Activated naive CD8-positive, alpha-beta T cell treated with anti-CD3 and anti-CD28 coated beads for 36 hours (primary cell): ENCODE measurements around the gene CFAP65. TPM values are rescaled to one million over a fixed set of nuclear protein-coding genes. Genes with fewer than 3 reads are reported as not detected.

Source experiments
- DNase-seq: peaks from one replicate; pipeline ENCODE4 v3.0.0; 2021
- H3K27ac Mint-ChIP-seq: one replicate; pipeline ENCODE4 v1.8.0; 2022; ENCODE audit warnings: mild to moderate bottlenecking, moderate library complexity, mixed read lengths
- H3K27me3 Mint-ChIP-seq: one replicate; pipeline ENCODE4 v1.8.0; 2022; ENCODE audit warnings: mild to moderate bottlenecking, mixed read lengths
- H3K36me3 Mint-ChIP-seq: one replicate; pipeline ENCODE4 v1.8.0; 2021; ENCODE audit warnings: mild to moderate bottlenecking, mixed read lengths
- H3K4me1 Mint-ChIP-seq: one replicate; pipeline ENCODE4 v1.8.0; 2021; ENCODE audit warnings: mixed read lengths
- H3K4me3 Mint-ChIP-seq: one replicate; pipeline ENCODE4 v1.8.0; 2022; ENCODE audit warnings: mild to moderate bottlenecking, moderate library complexity, mixed read lengths
- H3K9me3 Mint-ChIP-seq: one replicate; pipeline ENCODE4 v1.8.0; 2022; ENCODE audit warnings: mixed read lengths
- total RNA-seq, 2 experiments: library from RNA; stranded (reverse); gene quantifications; one replicate each; pipeline ENCODE4 v1.2.3, GENCODE V29; 2021

Gene CFAP65
- total RNA-seq, 2 experiments from 2014 or later, result not detected

- Mint-ChIP-seq H3K27me3 (peaks cover 92% of the 10 kb centered on the region), H3K36me3 (no peaks in the 10 kb centered on the region), H3K4me1 (peaks cover 11% of the 10 kb centered on the region), H3K27ac (no peak overlapping the region), H3K9me3 (no peaks in the 10 kb centered on the region), H3K4me3 (no peak overlapping the region)
- no peak for DNase-seq
Measured at GRCh38 chr2:218998414-218999002, 42.8 kb downstream of the CFAP65 start.

- no peaks in the 10 kb centered on the region for H3K36me3 Mint-ChIP-seq
- no peak overlapping the region for H3K4me3 Mint-ChIP-seq
- peaks cover 89% of the 10 kb centered on the region for H3K27me3 Mint-ChIP-seq
- peaks cover 7% of the 10 kb centered on the region for H3K4me1 Mint-ChIP-seq
- no peak for DNase-seq
- no peak overlapping the region for H3K27ac Mint-ChIP-seq
- no peaks in the 10 kb centered on the region for H3K9me3 Mint-ChIP-seq
Measured at GRCh38 chr2:218997731-218998130, 43.6 kb downstream of the CFAP65 start.

- H3K27ac Mint-ChIP-seq, result no peak overlapping the region
- DNase-seq, result no peak
Measured at GRCh38 chr2:218996937-218997336, 44.4 kb downstream of the CFAP65 start.

GRCh38 chr2:218995972-218996711 lies 45.2 kb downstream of the CFAP65 start:
- H3K9me3 Mint-ChIP-seq, result no peaks in the 10 kb centered on the region
- no peak overlapping the region for H3K27ac Mint-ChIP-seq
- H3K4me3 Mint-ChIP-seq, result no peak overlapping the region
- H3K4me1 Mint-ChIP-seq, result peaks cover 2% of the 10 kb centered on the region
- H3K36me3 Mint-ChIP-seq, result no peaks in the 10 kb centered on the region
- DNase-seq, result peak; percentile 86
- H3K27me3 Mint-ChIP-seq, result peaks cover 89% of the 10 kb centered on the region

More at GRCh38 chr2:218996937-218997336, 44.4 kb downstream of the CFAP65 start:
- Mint-ChIP-seq H3K4me3 (no peak overlapping the region), H3K27me3 (peaks cover 89% of the 10 kb centered on the region), H3K36me3 (no peaks in the 10 kb centered on the region), H3K4me1 (peaks cover 2% of the 10 kb centered on the region), H3K9me3 (no peaks in the 10 kb centered on the region)

GRCh38 chr2:218995561-218995960 lies 45.8 kb downstream of the CFAP65 start:
- peaks cover 2% of the 10 kb centered on the region for H3K4me1 Mint-ChIP-seq
- DNase-seq, result no peak
- H3K4me3 Mint-ChIP-seq, result no peak overlapping the region
- peaks cover 89% of the 10 kb centered on the region for H3K27me3 Mint-ChIP-seq
- no peaks in the 10 kb centered on the region for H3K9me3 Mint-ChIP-seq
- no peak overlapping the region for H3K27ac Mint-ChIP-seq
- no peaks in the 10 kb centered on the region for H3K36me3 Mint-ChIP-seq

GRCh38 chr2:218993345-218994315 lies 47.7 kb downstream of the CFAP65 start, which contains the start of gene CRYBA2:
Gene CRYBA2, minus strand, starts transcription at chr2:218993422. Its CDS starts 246 bp downstream, at chr2:218993176.
- no peaks in the 10 kb centered on the region for H3K9me3 Mint-ChIP-seq
- peaks cover 2% of the 10 kb centered on the region for H3K4me1 Mint-ChIP-seq
- H3K27ac Mint-ChIP-seq, result no peak within 1 kb of the TSS
- H3K4me3 Mint-ChIP-seq, result no peak within 1 kb of the TSS
- H3K27me3 Mint-ChIP-seq, result peaks cover 94% of the 10 kb centered on the region
- no peak for DNase-seq
- H3K36me3 Mint-ChIP-seq, result no peaks in the 10 kb centered on the region

- Mint-ChIP-seq H3K9me3 (no peaks in the 10 kb centered on the region), H3K4me1 (peaks cover 2% of the 10 kb centered on the region), H3K27me3 (peaks cover 90% of the 10 kb centered on the region), H3K27ac (no peak overlapping the region), H3K4me3 (no peak overlapping the region), H3K36me3 (no peaks in the 10 kb centered on the region)
- DNase-seq, result no peak
Measured at GRCh38 chr2:218992703-218993344, 48.5 kb downstream of the CFAP65 start.

GRCh38 chr2:218992196-218992595 lies 49.1 kb downstream of the CFAP65 start:
- Mint-ChIP-seq H3K36me3 (no peaks in the 10 kb centered on the region), H3K27me3 (peaks cover 91% of the 10 kb centered on the region), H3K9me3 (no peaks in the 10 kb centered on the region), H3K4me1 (peaks cover 2% of the 10 kb centered on the region), H3K4me3 (no peak overlapping the region), H3K27ac (no peak overlapping the region)
- DNase-seq, result no peak

- no peak for DNase-seq
- Mint-ChIP-seq H3K4me1 (peaks cover 2% of the 10 kb centered on the region), H3K4me3 (no peak overlapping the region), H3K36me3 (no peaks in the 10 kb centered on the region), H3K9me3 (no peaks in the 10 kb centered on the region), H3K27me3 (peaks cover 91% of the 10 kb centered on the region), H3K27ac (no peak overlapping the region)
Measured at GRCh38 chr2:218991674-218992168, 49.6 kb downstream of the CFAP65 start.

- DNase-seq, result no peak
- H3K36me3 Mint-ChIP-seq, result no peaks in the 10 kb centered on the region
- no peak overlapping the region for H3K27ac Mint-ChIP-seq
Measured at GRCh38 chr2:218990612-218991011, 50.7 kb downstream of the CFAP65 start.

GRCh38 chr2:218990052-218990451 lies 51.3 kb downstream of the CFAP65 start:
- H3K36me3 Mint-ChIP-seq, result no peaks in the 10 kb centered on the region
- H3K27ac Mint-ChIP-seq, result no peak overlapping the region
- H3K4me3 Mint-ChIP-seq, result no peak overlapping the region
- no peak for DNase-seq
- H3K27me3 Mint-ChIP-seq, result peaks cover 89% of the 10 kb centered on the region
- no peaks in the 10 kb centered on the region for H3K9me3 Mint-ChIP-seq
- H3K4me1 Mint-ChIP-seq, result peaks cover 4% of the 10 kb centered on the region

More at GRCh38 chr2:218990612-218991011, 50.7 kb downstream of the CFAP65 start:
- H3K4me1 Mint-ChIP-seq, result peaks cover 2% of the 10 kb centered on the region
- no peaks in the 10 kb centered on the region for H3K9me3 Mint-ChIP-seq
- no peak overlapping the region for H3K4me3 Mint-ChIP-seq
- peaks cover 91% of the 10 kb centered on the region for H3K27me3 Mint-ChIP-seq

GRCh38 chr2:218988650-218989049 lies 52.7 kb downstream of the CFAP65 start:
- no peak for DNase-seq
- Mint-ChIP-seq H3K27ac (no peak overlapping the region), H3K9me3 (no peaks in the 10 kb centered on the region), H3K27me3 (peaks cover 88% of the 10 kb centered on the region), H3K4me3 (no peak overlapping the region), H3K4me1 (peaks cover 5% of the 10 kb centered on the region), H3K36me3 (no peaks in the 10 kb centered on the region)

- no peak for DNase-seq
- H3K36me3 Mint-ChIP-seq, result no peaks in the 10 kb centered on the region
- H3K9me3 Mint-ChIP-seq, result no peaks in the 10 kb centered on the region
- no peak overlapping the region for H3K4me3 Mint-ChIP-seq
- H3K27me3 Mint-ChIP-seq, result peaks cover 91% of the 10 kb centered on the region
- H3K27ac Mint-ChIP-seq, result no peak overlapping the region
- peaks cover 7% of the 10 kb centered on the region for H3K4me1 Mint-ChIP-seq
Measured at GRCh38 chr2:218988164-218988563, 53.2 kb downstream of the CFAP65 start.

GRCh38 chr2:218986148-218986761 lies 55.1 kb downstream of the CFAP65 start:
- Mint-ChIP-seq H3K27me3 (peaks cover 90% of the 10 kb centered on the region), H3K36me3 (no peaks in the 10 kb centered on the region), H3K27ac (no peak overlapping the region), H3K9me3 (no peaks in the 10 kb centered on the region), H3K4me3 (no peak overlapping the region), H3K4me1 (peaks cover 15% of the 10 kb centered on the region)
- no peak for DNase-seq
